GM12864 (cell line): ENCODE results near the gene KCNT2.

Experiments
- DNase-seq: peaks from one replicate; pipeline ENCODE4 v3.0.0-alpha.2; 2011; ENCODE audit warnings: low read depth
- H3K4me3 ChIP-seq: 2 replicates; pipeline ENCODE4 v1.5.1; 2011; ENCODE audit warnings: mild to moderate bottlenecking, low read depth, low read length, control low read depth
- TF ChIP-seq, protein P1 (sequence below): IDR thresholded peaks from 2 replicates; pipeline ENCODE4 v1.5.1; 2011; ENCODE audit warnings: low read depth, mild to moderate bottlenecking, moderate library complexity, low read length, control low read depth, inconsistent platforms; ENCODE audit errors: missing control alignments

The KCNT2 gene

GRCh38 chr1:196563768-196564167 lies 44.5 kb downstream of the KCNT2 start:
- no peak overlapping the region for H3K4me3 ChIP-seq
- DNase-seq: no peak
- TF ChIP-seq, protein P1, sequence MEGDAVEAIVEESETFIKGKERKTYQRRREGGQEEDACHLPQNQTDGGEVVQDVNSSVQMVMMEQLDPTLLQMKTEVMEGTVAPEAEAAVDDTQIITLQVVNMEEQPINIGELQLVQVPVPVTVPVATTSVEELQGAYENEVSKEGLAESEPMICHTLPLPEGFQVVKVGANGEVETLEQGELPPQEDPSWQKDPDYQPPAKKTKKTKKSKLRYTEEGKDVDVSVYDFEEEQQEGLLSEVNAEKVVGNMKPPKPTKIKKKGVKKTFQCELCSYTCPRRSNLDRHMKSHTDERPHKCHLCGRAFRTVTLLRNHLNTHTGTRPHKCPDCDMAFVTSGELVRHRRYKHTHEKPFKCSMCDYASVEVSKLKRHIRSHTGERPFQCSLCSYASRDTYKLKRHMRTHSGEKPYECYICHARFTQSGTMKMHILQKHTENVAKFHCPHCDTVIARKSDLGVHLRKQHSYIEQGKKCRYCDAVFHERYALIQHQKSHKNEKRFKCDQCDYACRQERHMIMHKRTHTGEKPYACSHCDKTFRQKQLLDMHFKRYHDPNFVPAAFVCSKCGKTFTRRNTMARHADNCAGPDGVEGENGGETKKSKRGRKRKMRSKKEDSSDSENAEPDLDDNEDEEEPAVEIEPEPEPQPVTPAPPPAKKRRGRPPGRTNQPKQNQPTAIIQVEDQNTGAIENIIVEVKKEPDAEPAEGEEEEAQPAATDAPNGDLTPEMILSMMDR: no peak

GRCh38 chr1:196559314-196559713 lies 48.9 kb downstream of the KCNT2 start:
- TF ChIP-seq, protein P1: no peak
- no peak for DNase-seq

DNA sequence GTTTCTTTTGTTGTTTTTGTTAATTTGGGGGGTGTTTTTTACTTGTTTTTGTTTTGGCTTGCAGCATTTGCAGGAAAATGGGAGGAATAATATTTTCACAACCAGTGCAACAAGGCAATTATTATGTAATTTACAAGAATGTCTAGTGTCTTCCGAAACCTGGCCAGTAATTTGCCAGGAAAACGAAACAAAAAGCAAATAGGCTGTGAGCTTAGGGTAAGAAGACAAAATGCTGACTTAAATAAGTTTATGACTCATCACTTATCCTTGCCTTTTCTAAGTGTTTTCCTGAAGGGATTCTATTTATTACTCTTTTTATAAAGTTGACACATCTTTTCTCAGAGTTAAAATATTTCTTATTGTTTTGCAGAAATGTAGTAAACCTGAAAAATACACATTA lies 49.8 kb downstream of the KCNT2 start:
- H3K4me3 ChIP-seq: no peak overlapping the region
- TF ChIP-seq, protein P1: no peak
- no peak for DNase-seq

More at GRCh38 chr1:196559314-196559713, 48.9 kb downstream of the KCNT2 start:
- H3K4me3 ChIP-seq: no peak overlapping the region

DNA sequence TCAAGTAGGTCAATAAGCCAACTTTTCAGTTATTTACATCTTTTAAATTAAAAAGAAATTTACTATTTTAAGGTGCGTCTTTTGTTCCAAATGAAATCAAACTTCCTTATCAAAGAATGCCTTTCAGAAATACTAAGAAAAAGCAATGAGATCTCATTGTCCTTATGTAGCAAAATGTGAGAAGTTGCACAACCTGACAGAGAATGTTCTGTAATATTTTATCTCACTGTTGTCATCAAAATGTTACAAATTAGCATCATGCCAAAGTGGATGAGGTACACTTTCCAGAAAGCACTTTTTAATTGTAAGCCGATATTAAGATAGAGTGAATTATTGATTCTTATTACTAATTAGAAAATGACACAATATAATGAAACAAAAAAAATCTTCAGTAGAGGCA lies 50.4 kb downstream of the KCNT2 start:
- TF ChIP-seq, protein P1: no peak
- no peak for DNase-seq
- H3K4me3 ChIP-seq: no peak overlapping the region

DNA sequence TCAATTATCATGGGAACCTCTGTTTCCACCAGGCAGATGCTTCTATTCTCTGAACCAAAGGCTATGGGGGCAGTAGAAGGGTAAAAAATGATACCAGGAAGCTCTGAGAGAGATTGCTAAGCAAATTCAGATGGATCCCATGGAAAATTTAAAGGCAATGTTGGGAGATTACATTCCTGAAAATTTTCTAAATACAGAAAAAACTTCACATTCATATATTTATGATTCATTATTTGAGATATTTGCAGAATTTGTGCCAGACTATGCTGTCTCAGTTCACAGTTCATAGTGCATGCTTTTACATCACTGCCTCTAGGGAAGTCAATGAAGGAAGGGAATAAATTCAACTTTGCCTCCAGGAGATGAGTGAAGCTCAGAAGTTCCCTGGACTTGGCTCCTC lies 57.5 kb downstream of the KCNT2 start:
- no peak overlapping the region for H3K4me3 ChIP-seq
- TF ChIP-seq, protein P1: no peak
- DNase-seq: no peak

GRCh38 chr1:196546272-196547111 lies 61.7 kb downstream of the KCNT2 start:
- H3K4me3 ChIP-seq: no peak overlapping the region
- no peak for DNase-seq
- TF ChIP-seq, protein P1: no peak

GRCh38 chr1:196545222-196545621 lies 63.0 kb downstream of the KCNT2 start:
- no peak overlapping the region for H3K4me3 ChIP-seq
- DNase-seq: no peak
- TF ChIP-seq, protein P1: no peak
